HEK293 (cell line): Measurements from ENCODE around the gene DOCK4.

ENCODE experiments used
- CTCF ChIP-seq: fragments of 450-650 bp; formaldehyde crosslinking; IDR thresholded peaks from 2 replicates; pipeline ENCODE4 v1.5.1; 2016; ENCODE audit warnings: missing biosample characterization, missing genetic modification characterization
- HOXD13 ChIP-seq: sonication (generic); formaldehyde crosslinking; IDR thresholded peaks from 2 replicates; pipeline ENCODE4 v1.8.0; 2022; ENCODE audit warnings: missing genetic modification reagents, borderline replicate concordance
- ZBTB10 ChIP-seq: fragments of 450-650 bp; formaldehyde crosslinking; IDR thresholded peaks from 2 replicates; pipeline ENCODE4 v1.5.1; 2016; ENCODE audit warnings: missing biosample characterization, missing genetic modification characterization
- ZBTB49 ChIP-seq: fragments of 450-650 bp; formaldehyde crosslinking; IDR thresholded peaks from 2 replicates; pipeline ENCODE4 v1.5.1; 2016; ENCODE audit warnings: missing biosample characterization, missing genetic modification characterization, low read depth
- ZBTB7A ChIP-seq: fragments of 450-650 bp; formaldehyde crosslinking; IDR thresholded peaks from 2 replicates; pipeline ENCODE4 v1.5.1; 2016; ENCODE audit warnings: low read depth, missing biosample characterization, missing genetic modification characterization
- ZEB2 ChIP-seq: fragments of 450-650 bp; formaldehyde crosslinking; IDR thresholded peaks from 2 replicates; pipeline ENCODE4 v1.5.1; 2016; ENCODE audit warnings: missing biosample characterization, missing genetic modification characterization
- ZNF211 ChIP-seq: fragments of 450-650 bp; formaldehyde crosslinking; IDR thresholded peaks from 2 replicates; pipeline ENCODE4 v1.5.1; 2016; ENCODE audit warnings: low read depth, missing biosample characterization, missing genetic modification characterization
- ZNF416 ChIP-seq: fragments of 450-650 bp; formaldehyde crosslinking; IDR thresholded peaks from 2 replicates; pipeline ENCODE4 v1.5.1; 2016; ENCODE audit warnings: missing biosample characterization, missing genetic modification characterization
- ZNF530 ChIP-seq: fragments of 450-650 bp; formaldehyde crosslinking; IDR thresholded peaks from 2 replicates; pipeline ENCODE4 v1.5.1; 2016; ENCODE audit warnings: low read depth, missing biosample characterization, missing genetic modification characterization
- ZNF549 ChIP-seq: fragments of 450-650 bp; IDR thresholded peaks from 2 replicates; pipeline ENCODE4 v1.5.1; 2018; ENCODE audit warnings: missing biosample characterization, missing genetic modification characterization, mild to moderate bottlenecking, inconsistent platforms, moderate library complexity

GRCh38 chr7:111783854-111784253 lies 422.3 kb downstream of the DOCK4 start:
- TF ChIP-seq CTCF (tag by site-specific recombination): no peak
- TF ChIP-seq ZNF549 (tag by site-specific recombination): no peak
- no peak for TF ChIP-seq ZBTB49 (tag by site-specific recombination)
- no peak for TF ChIP-seq ZBTB10 (tag by site-specific recombination)
- no peak for TF ChIP-seq ZNF416
- no peak for TF ChIP-seq ZNF530 (tag by site-specific recombination)
- no peak for TF ChIP-seq HOXD13 (CRISPR knock-in tag)
- TF ChIP-seq ZEB2 (tag by site-specific recombination): no peak
- TF ChIP-seq ZNF211 (tag by site-specific recombination): no peak
- TF ChIP-seq ZBTB7A (tag by site-specific recombination): no peak
